Measurements from ENCODE around the gene ADGRV1. TPM values are rescaled to one million over a fixed set of nuclear protein-coding genes. Genes with fewer than 3 reads are reported as not detected.
A peak's percentile ranks its signal among the peaks of the same experiment; 100 is the strongest.

The ADGRV1 gene
- total RNA-seq, 1 donor from 2014 or later = 10.0 TPM

- no peak for DNase-seq (ENCODE audit: low read depth)
- H3K27ac Mint-ChIP-seq (ENCODE audit: unreplicated experiment) = peak overlapping the region; percentile 9
- H3K36me3 Mint-ChIP-seq (ENCODE audit: low read depth, unreplicated experiment) = no peaks in the 10 kb centered on the region
Observed at GRCh38 chr5:91016322-91016721, 457.7 kb downstream of the ADGRV1 start.

GRCh38 chr5:91016954-91017700 is 458.5 kb downstream of the ADGRV1 start:
- H3K36me3 ChIP-seq (ENCODE audit: insufficient read depth, low read length) = no peaks in the 10 kb centered on the region
- DNase-seq (ENCODE audit: low read depth) (peak; percentile 25), FAIRE-seq (no peak)
- H3K4me3 Mint-ChIP-seq (ENCODE audit: unreplicated experiment) = no peak overlapping the region
- H3K4me1 ChIP-seq (ENCODE audit: insufficient read depth, low read length) = no peaks in the 10 kb centered on the region
- no peak overlapping the region for H3K4me2 ChIP-seq (ENCODE audit: low read length)
- no peaks in the 10 kb centered on the region for H3K9me3 ChIP-seq (ENCODE audit: insufficient read depth, low read depth, low read length)
- H3K4me1 Mint-ChIP-seq (ENCODE audit: low read depth, unreplicated experiment) = peaks cover 31% of the 10 kb centered on the region
- H3K27me3 Mint-ChIP-seq (ENCODE audit: low read depth, unreplicated experiment) = no peaks in the 10 kb centered on the region
- H3K27me3 ChIP-seq (ENCODE audit: insufficient read depth, low read length) = no peaks in the 10 kb centered on the region
- no peak overlapping the region for H3K9ac ChIP-seq (ENCODE audit: low read length)
- no peaks in the 10 kb centered on the region for H3K79me2 ChIP-seq (ENCODE audit: insufficient read depth, low read length)
- no peaks in the 10 kb centered on the region for H4K20me1 ChIP-seq (ENCODE audit: insufficient read depth, low read length)
- H3K4me3 ChIP-seq (ENCODE audit: insufficient read depth, low read depth, low read length) = no peak overlapping the region
- H3K36me3 Mint-ChIP-seq (ENCODE audit: low read depth, unreplicated experiment) = no peaks in the 10 kb centered on the region
- H3K27ac ChIP-seq (ENCODE audit: low read depth, low read length) = no peak overlapping the region
- H2AFZ ChIP-seq (ENCODE audit: low read depth, low read length) = no peak overlapping the region
- TF ChIP-seq EZH2 (IDR thresholded peaks at IDR 0.05; ENCODE audit: insufficient read depth, low read length) (no peak), CTCF (IDR thresholded peaks at IDR 0.05; ENCODE audit: insufficient read depth, low read depth, low read length) (no peak)
- H3K27ac Mint-ChIP-seq (ENCODE audit: unreplicated experiment) = peak overlapping the region; percentile 9
- peaks cover 7% of the 10 kb centered on the region for H3K9me3 Mint-ChIP-seq (ENCODE audit: unreplicated experiment)

More at GRCh38 chr5:91016322-91016721, 457.7 kb downstream of the ADGRV1 start:
- H3K4me3 Mint-ChIP-seq (ENCODE audit: unreplicated experiment) = no peak overlapping the region
- no peak overlapping the region for H3K27ac ChIP-seq (ENCODE audit: low read depth, low read length)
- no peaks in the 10 kb centered on the region for H4K20me1 ChIP-seq (ENCODE audit: insufficient read depth, low read length)
- no peaks in the 10 kb centered on the region for H3K9me3 ChIP-seq (ENCODE audit: insufficient read depth, low read depth, low read length)
- no peak overlapping the region for H3K4me3 ChIP-seq (ENCODE audit: insufficient read depth, low read depth, low read length)
- TF ChIP-seq CTCF (IDR thresholded peaks at IDR 0.05; ENCODE audit: insufficient read depth, low read depth, low read length) (no peak), EZH2 (IDR thresholded peaks at IDR 0.05; ENCODE audit: insufficient read depth, low read length) (no peak)
- no peak for FAIRE-seq
- no peaks in the 10 kb centered on the region for H3K27me3 Mint-ChIP-seq (ENCODE audit: low read depth, unreplicated experiment)
- H3K9ac ChIP-seq (ENCODE audit: low read length) = no peak overlapping the region
- H3K4me1 Mint-ChIP-seq (ENCODE audit: low read depth, unreplicated experiment) = peaks cover 26% of the 10 kb centered on the region
- no peaks in the 10 kb centered on the region for H3K36me3 ChIP-seq (ENCODE audit: insufficient read depth, low read length)
- H3K4me1 ChIP-seq (ENCODE audit: insufficient read depth, low read length) = no peaks in the 10 kb centered on the region
- no peak overlapping the region for H3K4me2 ChIP-seq (ENCODE audit: low read length)
- H3K9me3 Mint-ChIP-seq (ENCODE audit: unreplicated experiment) = peaks cover 7% of the 10 kb centered on the region
- no peaks in the 10 kb centered on the region for H3K79me2 ChIP-seq (ENCODE audit: insufficient read depth, low read length)
- H2AFZ ChIP-seq (ENCODE audit: low read depth, low read length) = no peak overlapping the region
- H3K27me3 ChIP-seq (ENCODE audit: insufficient read depth, low read length) = no peaks in the 10 kb centered on the region

- Mint-ChIP-seq H3K4me3 (ENCODE audit: unreplicated experiment) (no peak overlapping the region), H3K4me1 (ENCODE audit: low read depth, unreplicated experiment) (peaks cover 31% of the 10 kb centered on the region), H3K27ac (ENCODE audit: unreplicated experiment) (peak overlapping the region; percentile 60), H3K27me3 (ENCODE audit: low read depth, unreplicated experiment) (no peaks in the 10 kb centered on the region), H3K36me3 (ENCODE audit: low read depth, unreplicated experiment) (no peaks in the 10 kb centered on the region), H3K9me3 (ENCODE audit: unreplicated experiment) (peaks cover 7% of the 10 kb centered on the region)
- H3K27me3 ChIP-seq (ENCODE audit: insufficient read depth, low read length) = no peaks in the 10 kb centered on the region
- no peaks in the 10 kb centered on the region for H3K9me3 ChIP-seq (ENCODE audit: insufficient read depth, low read depth, low read length)
- DNase-seq (ENCODE audit: low read depth) (peak; percentile 2), FAIRE-seq (no peak)
- TF ChIP-seq CTCF (IDR thresholded peaks at IDR 0.05; ENCODE audit: insufficient read depth, low read depth, low read length) (no peak), EZH2 (IDR thresholded peaks at IDR 0.05; ENCODE audit: insufficient read depth, low read length) (no peak)
- H4K20me1 ChIP-seq (ENCODE audit: insufficient read depth, low read length) = no peaks in the 10 kb centered on the region
- H3K36me3 ChIP-seq (ENCODE audit: insufficient read depth, low read length) = no peaks in the 10 kb centered on the region
- no peak overlapping the region for H3K27ac ChIP-seq (ENCODE audit: low read depth, low read length)
- H3K4me1 ChIP-seq (ENCODE audit: insufficient read depth, low read length) = no peaks in the 10 kb centered on the region
- H2AFZ ChIP-seq (ENCODE audit: low read depth, low read length) = no peak overlapping the region
- no peak overlapping the region for H3K4me3 ChIP-seq (ENCODE audit: insufficient read depth, low read depth, low read length)
- H3K9ac ChIP-seq (ENCODE audit: low read length) = no peak overlapping the region
- no peak overlapping the region for H3K4me2 ChIP-seq (ENCODE audit: low read length)
- no peaks in the 10 kb centered on the region for H3K79me2 ChIP-seq (ENCODE audit: insufficient read depth, low read length)
Observed at GRCh38 chr5:91018200-91018599, 459.6 kb downstream of the ADGRV1 start.
